Uterus (tissue), 2 donors: ENCODE data around the gene ZNF26.

ENCODE experiments used
- POLR2A ChIP-seq, 2 donors: fragments of 450-650 bp; IDR thresholded peaks; one replicate each; pipeline ENCODE4 v1.6.1; 2016; ENCODE audit warnings: antibody characterized with exemption in 2 of 2, mild to moderate bottlenecking in 1 of 2, moderate library complexity in 1 of 2
- TF ChIP-seq, protein P1 (sequence below), 4 experiments: fragments of 200-600 bp in 2 of 4; fragments of 450-650 bp in 2 of 4; sonication (generic) in 2 of 4; IDR thresholded peaks; one replicate each; pipeline ENCODE4 v1.5.1; 2016 to 2019; ENCODE audit warnings: antibody characterized with exemption in 4 of 4, mild to moderate bottlenecking in 2 of 4, moderate library complexity in 1 of 4

GRCh38 chr12:132946246-132946820, 39.8 kb upstream of the ZNF26 start:
- TF ChIP-seq, protein P1, sequence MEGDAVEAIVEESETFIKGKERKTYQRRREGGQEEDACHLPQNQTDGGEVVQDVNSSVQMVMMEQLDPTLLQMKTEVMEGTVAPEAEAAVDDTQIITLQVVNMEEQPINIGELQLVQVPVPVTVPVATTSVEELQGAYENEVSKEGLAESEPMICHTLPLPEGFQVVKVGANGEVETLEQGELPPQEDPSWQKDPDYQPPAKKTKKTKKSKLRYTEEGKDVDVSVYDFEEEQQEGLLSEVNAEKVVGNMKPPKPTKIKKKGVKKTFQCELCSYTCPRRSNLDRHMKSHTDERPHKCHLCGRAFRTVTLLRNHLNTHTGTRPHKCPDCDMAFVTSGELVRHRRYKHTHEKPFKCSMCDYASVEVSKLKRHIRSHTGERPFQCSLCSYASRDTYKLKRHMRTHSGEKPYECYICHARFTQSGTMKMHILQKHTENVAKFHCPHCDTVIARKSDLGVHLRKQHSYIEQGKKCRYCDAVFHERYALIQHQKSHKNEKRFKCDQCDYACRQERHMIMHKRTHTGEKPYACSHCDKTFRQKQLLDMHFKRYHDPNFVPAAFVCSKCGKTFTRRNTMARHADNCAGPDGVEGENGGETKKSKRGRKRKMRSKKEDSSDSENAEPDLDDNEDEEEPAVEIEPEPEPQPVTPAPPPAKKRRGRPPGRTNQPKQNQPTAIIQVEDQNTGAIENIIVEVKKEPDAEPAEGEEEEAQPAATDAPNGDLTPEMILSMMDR (IDR thresholded peaks at IDR 0.05) = no peak
- TF ChIP-seq POLR2A (IDR thresholded peaks at IDR 0.05) = no peak
